Breast epithelium (tissue), 4 donors: ENCODE measurements around the gene WDFY2. TPM values are rescaled to one million over a fixed set of nuclear protein-coding genes. Genes with fewer than 3 reads are reported as not detected.

ENCODE experiments used
- DNase-seq, 2 donors: peaks; one replicate each; pipeline ENCODE4 v3.0.0-alpha.2; 2019; ENCODE audit warnings: low spot score in 2 of 2
- H3K27ac ChIP-seq, 2 donors: fragments of 200-600 bp; sonication (generic) in 1 of 2; one replicate each; pipeline ENCODE4 v1.5.1; 2016 to 2019; ENCODE audit warnings: mild to moderate bottlenecking in 1 of 2
- H3K27me3 ChIP-seq, 2 donors: fragments of 200-600 bp; sonication (generic) in 1 of 2; one replicate each; pipeline versions ENCODE4 v1.5.1 to v1.6.0; 2017 to 2019; ENCODE audit warnings: control low read depth in 1 of 2, mild to moderate bottlenecking in 1 of 2
- H3K36me3 ChIP-seq: fragments of 200-600 bp; one replicate; pipeline ENCODE4 v1.5.1; 2019
- H3K4me1 ChIP-seq, 2 donors: fragments of 200-600 bp; sonication (generic); one replicate each; pipeline ENCODE4 v1.5.1; 2016 to 2019; ENCODE audit warnings: control low read depth in 1 of 2
- H3K4me3 ChIP-seq, 3 donors: fragments of 200-600 bp; sonication (generic); 1 replicate in 2 of 3; 2 replicates in 1 of 3; pipeline ENCODE4 v1.5.1; 2016 to 2019; ENCODE audit warnings: mild to moderate bottlenecking in 3 of 3, moderate library complexity in 2 of 3
- H3K9me3 ChIP-seq, 2 donors: fragments of 200-600 bp; sonication (generic) in 1 of 2; one replicate each; pipeline ENCODE4 v1.5.1; 2016 to 2019; ENCODE audit warnings: control low read depth in 1 of 2
- CTCF ChIP-seq, 3 donors: fragments of 450-650 bp; IDR thresholded peaks; one replicate each; pipeline ENCODE4 v1.5.1; 2016 to 2017; ENCODE audit warnings: antibody characterized with exemption in 3 of 3, mild to moderate bottlenecking in 3 of 3, moderate library complexity in 3 of 3
- POLR2A ChIP-seq: fragments of 450-650 bp; IDR thresholded peaks from one replicate; pipeline ENCODE4 v1.6.1; 2016; ENCODE audit warnings: antibody characterized with exemption, mild to moderate bottlenecking, moderate library complexity
- POLR2AphosphoS5 ChIP-seq, 3 donors: sonication (generic); formaldehyde crosslinking; IDR thresholded peaks; one replicate each; pipeline ENCODE4 v1.6.1; 2017; ENCODE audit warnings: antibody characterized with exemption in 3 of 3
- intact Hi-C: fragments of 100-400 bp; cut with DNase I; formaldehyde crosslinking; loops from one replicate; pipeline ENCODE4 v1.15.1; 2023; ENCODE audit warnings: low total_unique reads
- total RNA-seq, 3 donors: library from RNA; depleted of rRNA; stranded (reverse); fragments of >200 nt; gene quantifications; one replicate each; pipeline ENCODE4 v1.1.0, GENCODE V29; 2016

WDFY2 gene
- total RNA-seq, 3 donors from 2014 or later, result 21.0 to 27.7 (median 21.4) TPM

- peak overlapping the region; percentile 73 to 87 for H3K27ac ChIP-seq
- H3K36me3 ChIP-seq, result no peaks in the 10 kb centered on the region
- peak in 1 of 2 donors; percentile 54 for DNase-seq
Measured at GRCh38 chr13:51764184-51765141, 180.2 kb downstream of the WDFY2 start.

GRCh38 chr13:51765142-51765515, 180.9 kb downstream of the WDFY2 start:
- TF ChIP-seq CTCF (IDR thresholded peaks at IDR 0.05) (no peak), POLR2AphosphoS5 (IDR thresholded peaks at IDR 0.05) (no peak), POLR2A (no peak)
- H3K27ac ChIP-seq, result peak overlapping the region; percentile 73 to 87
- H3K4me3 ChIP-seq, result peak overlapping the region in 1 of 3 donors; percentile 8
- no peaks in the 10 kb centered on the region for H3K36me3 ChIP-seq
- no peaks in the 10 kb centered on the region for H3K9me3 ChIP-seq
- no peaks in the 10 kb centered on the region for H3K27me3 ChIP-seq
- intact Hi-C loops, result no loop called here
- no peak for DNase-seq
- peaks cover 0 to 5% of the 10 kb centered on the region in 2 donors for H3K4me1 ChIP-seq

More at GRCh38 chr13:51764184-51765141, 180.2 kb downstream of the WDFY2 start:
- Histone ChIP-seq H3K4me1 (peaks cover 0 to 4% of the 10 kb centered on the region in 2 donors), H3K9me3 (no peaks in the 10 kb centered on the region), H3K4me3 (peak overlapping the region in 1 of 3 donors; percentile 8), H3K27me3 (no peaks in the 10 kb centered on the region)
- intact Hi-C loops, result no loop called here
- no peak for TF ChIP-seq CTCF (IDR thresholded peaks at IDR 0.05)
- TF ChIP-seq POLR2AphosphoS5 (IDR thresholded peaks at IDR 0.05), result peak in 2 of 3 donors; percentile 29 to 65

- no peak for TF ChIP-seq CTCF (IDR thresholded peaks at IDR 0.05)
- TF ChIP-seq POLR2AphosphoS5 (IDR thresholded peaks at IDR 0.05), result no peak
- no peak for TF ChIP-seq POLR2A
- H3K36me3 ChIP-seq, result no peaks in the 10 kb centered on the region
- intact Hi-C loops, result no loop called here
- H3K9me3 ChIP-seq, result no peaks in the 10 kb centered on the region
- no peaks in the 10 kb centered on the region for H3K27me3 ChIP-seq
- H3K27ac ChIP-seq, result peak overlapping the region; percentile 21 to 73
- no peak for DNase-seq
- peaks cover 0 to 17% of the 10 kb centered on the region in 2 donors for H3K4me1 ChIP-seq
- H3K4me3 ChIP-seq, result no peak overlapping the region
Measured at GRCh38 chr13:51767100-51767499, 182.8 kb downstream of the WDFY2 start.

GRCh38 chr13:51768378-51768921, 184.2 kb downstream of the WDFY2 start:
- H3K27me3 ChIP-seq, result no peaks in the 10 kb centered on the region
- DNase-seq, result no peak
- H3K9me3 ChIP-seq, result no peaks in the 10 kb centered on the region
- peaks cover 0 to 17% of the 10 kb centered on the region in 2 donors for H3K4me1 ChIP-seq
- no peak for TF ChIP-seq CTCF (IDR thresholded peaks at IDR 0.05)
- TF ChIP-seq POLR2AphosphoS5 (IDR thresholded peaks at IDR 0.05), result no peak
- no peak for TF ChIP-seq POLR2A
- H3K27ac ChIP-seq, result peak overlapping the region; percentile 89 to 97
- intact Hi-C loops, result no loop called here
- H3K36me3 ChIP-seq, result no peaks in the 10 kb centered on the region
- H3K4me3 ChIP-seq, result no peak overlapping the region

GRCh38 chr13:51768976-51769375, 184.7 kb downstream of the WDFY2 start:
- no peak for DNase-seq
- peak overlapping the region; percentile 89 to 97 for H3K27ac ChIP-seq
- H3K4me1 ChIP-seq, result peaks cover 0 to 17% of the 10 kb centered on the region in 2 donors
- no peaks in the 10 kb centered on the region for H3K36me3 ChIP-seq
- TF ChIP-seq POLR2AphosphoS5 (IDR thresholded peaks at IDR 0.05) (no peak), POLR2A (no peak), CTCF (IDR thresholded peaks at IDR 0.05) (no peak)
- no peaks in the 10 kb centered on the region for H3K27me3 ChIP-seq
- intact Hi-C loops, result no loop called here
- H3K4me3 ChIP-seq, result no peak overlapping the region
- no peaks in the 10 kb centered on the region for H3K9me3 ChIP-seq
